Right lobe of liver (tissue), 6 donors: ENCODE results near the gene BCOR. TPM values are rescaled to one million over a fixed set of nuclear protein-coding genes. Genes with fewer than 3 reads are reported as not detected.

Experiments used
- ATAC-seq, 4 donors: fragments of 200-7000 bp; cut with Tn5 transposase; one replicate each; pipeline ENCODE4 v1.9.1; 2020; ENCODE audit warnings: mild to moderate bottlenecking in 4 of 4, moderate library complexity in 4 of 4
- DNase-seq, 3 donors: peaks; one replicate each; pipeline ENCODE4 v3.0.0-alpha.2; 2020
- H3K27ac ChIP-seq, 3 donors: fragments of 200-600 bp; one replicate each; pipeline ENCODE4 v1.8.0; 2022
- H3K27me3 ChIP-seq, 2 donors: fragments of 200-600 bp; one replicate each; pipeline ENCODE4 v1.8.0; 2022
- H3K36me3 ChIP-seq, 4 donors: fragments of 200-600 bp; sonication (generic) in 1 of 4; one replicate each; pipeline versions ENCODE4 v1.5.1 to v1.8.0; 2017 to 2022; ENCODE audit warnings: control low read depth in 1 of 4
- H3K4me1 ChIP-seq, 4 donors: fragments of 200-600 bp; sonication (generic) in 1 of 4; one replicate each; pipeline versions ENCODE4 v1.5.1 to v1.8.0; 2017 to 2022; ENCODE audit warnings: control low read depth in 1 of 4
- H3K4me3 ChIP-seq, 3 donors: fragments of 200-600 bp; one replicate each; pipeline ENCODE4 v1.8.0; 2022
- H3K9me3 ChIP-seq, 4 donors: fragments of 200-600 bp; sonication (generic) in 1 of 4; one replicate each; pipeline versions ENCODE4 v1.5.1 to v1.8.0; 2017 to 2022; ENCODE audit warnings: control low read depth in 1 of 4
- POLR2A ChIP-seq: fragments of 450-650 bp; IDR thresholded peaks from one replicate; pipeline ENCODE4 v1.6.1; 2017; ENCODE audit warnings: antibody characterized with exemption, mild to moderate bottlenecking
- WGBS: methylation state at CpG from one replicate; pipeline ENCODE4 v1.1.6; 2018; ENCODE audit warnings: low coverage, low lambda C conversion rate; ENCODE audit not compliant: insufficient coverage; ENCODE audit errors: missing lambda C conversion rate; 5-methylcytosine and 5-hydroxymethylcytosine counted together
- intact Hi-C, 2 donors: fragments of 100-400 bp; cut with DNase I; formaldehyde crosslinking; loops; one replicate each; pipeline versions ENCODE4 v1.11.2 to v1.14.1; 2022
- total RNA-seq, 6 experiments: library from RNA; depleted of rRNA in 2 of 6; stranded (reverse); fragments of >200 nt in 2 of 6; fragmentation: NEBNext Ultra II Directional in 3 of 6; extraction: Animal tissue kit (Norgen Biotek cat#: 25700) in 3 of 6; gene quantifications; one replicate each; pipeline versions ENCODE4 v1.1.0 to v1.2.4, GENCODE V29; 2016 to 2023
- TF ChIP-seq, protein P1 (sequence below), 4 donors: fragments of 200-600 bp in 3 of 4; fragments of 450-650 bp in 1 of 4; IDR thresholded peaks; one replicate each; pipeline versions ENCODE4 v1.5.1 to v1.8.0; 2016 to 2022; ENCODE audit warnings: antibody characterized with exemption in 4 of 4, mild to moderate bottlenecking in 2 of 4
- donor health status: DM: no; HTN: yes; CAD: no.
- donor health status: DM: no; HTN: no; CAD: no.
- donor health status: DM: no; HTN: no; CAD: no.
- donor health status: DM: no; HTN: yes; CAD: no.
- donor health status: DM: no; HTN: yes; CAD: no.

BCOR gene
- total RNA-seq, 6 experiments from 2014 or later, result 9.4 to 16.6 (median 12.0) TPM

- no peaks in the 10 kb centered on the region for H3K9me3 ChIP-seq
- WGBS, result 58% methylated on average over 4 of the region's 9 CpGs
- H3K36me3 ChIP-seq, result peaks cover 0 to 20% (median 0%) of the 10 kb centered on the region in 4 donors
- TF ChIP-seq POLR2A, result no peak
- H3K4me1 ChIP-seq, result peaks cover 0 to 24% (median 0%) of the 10 kb centered on the region in 4 donors
- ATAC-seq (no peak), DNase-seq (peak in 1 of 3 donors; percentile 15)
- no peak overlapping the region for H3K27ac ChIP-seq
- intact Hi-C loops, result no loop called here
- no peaks in the 10 kb centered on the region for H3K27me3 ChIP-seq
- no peak overlapping the region for H3K4me3 ChIP-seq
These were observed 18.2 kb downstream of the BCOR start for GRCh38 chrX:40079572-40079971.

DNA sequence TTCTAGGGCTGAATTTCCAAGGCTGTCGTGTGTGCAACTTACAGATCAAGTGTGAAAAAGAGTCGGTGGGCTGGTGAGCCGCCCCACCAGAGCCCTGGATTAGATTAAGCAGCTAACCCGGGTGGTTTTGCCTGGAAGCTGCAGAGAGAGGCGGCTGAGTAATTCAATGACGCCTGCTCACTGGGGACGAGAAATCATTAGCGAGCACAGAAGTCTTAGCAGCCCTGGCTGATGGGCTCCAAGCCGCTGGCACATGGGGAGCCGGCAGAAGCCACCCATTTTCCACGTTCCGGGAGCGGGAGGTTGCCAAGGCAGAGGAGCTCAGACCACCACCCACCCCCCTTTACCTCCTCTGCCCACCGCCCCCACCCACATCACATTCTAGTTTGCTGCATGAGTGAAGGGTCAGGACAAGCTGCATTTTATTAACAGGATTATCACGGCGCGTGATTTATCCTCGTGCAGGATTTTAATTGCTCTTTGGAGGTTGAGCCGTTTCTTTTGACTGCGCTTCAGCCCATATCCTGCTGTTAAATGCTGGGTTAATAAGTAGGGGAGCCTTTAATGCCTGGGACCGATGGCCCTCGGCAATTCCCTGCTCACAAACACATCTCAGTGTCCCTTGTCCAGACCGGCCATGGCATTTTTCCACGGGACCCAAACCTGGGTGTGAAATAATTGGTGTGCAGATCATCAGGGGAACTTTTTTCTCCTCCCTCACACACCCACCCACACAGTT is 19.1 kb downstream of the BCOR start:
- H3K27me3 ChIP-seq, result no peaks in the 10 kb centered on the region
- no peak for ATAC-seq
- DNase-seq, result peak in 1 of 3 donors; percentile 31
- H3K4me1 ChIP-seq, result peaks cover 0 to 18% (median 0%) of the 10 kb centered on the region in 4 donors
- WGBS, result 44% methylated on average over 13 of the region's 24 CpGs
- H3K9me3 ChIP-seq, result no peaks in the 10 kb centered on the region
- H3K27ac ChIP-seq, result no peak overlapping the region
- H3K36me3 ChIP-seq, result peaks cover 0 to 29% (median 0%) of the 10 kb centered on the region in 4 donors
- H3K4me3 ChIP-seq, result no peak overlapping the region
- intact Hi-C loops, result no loop called here
- TF ChIP-seq, protein P1, sequence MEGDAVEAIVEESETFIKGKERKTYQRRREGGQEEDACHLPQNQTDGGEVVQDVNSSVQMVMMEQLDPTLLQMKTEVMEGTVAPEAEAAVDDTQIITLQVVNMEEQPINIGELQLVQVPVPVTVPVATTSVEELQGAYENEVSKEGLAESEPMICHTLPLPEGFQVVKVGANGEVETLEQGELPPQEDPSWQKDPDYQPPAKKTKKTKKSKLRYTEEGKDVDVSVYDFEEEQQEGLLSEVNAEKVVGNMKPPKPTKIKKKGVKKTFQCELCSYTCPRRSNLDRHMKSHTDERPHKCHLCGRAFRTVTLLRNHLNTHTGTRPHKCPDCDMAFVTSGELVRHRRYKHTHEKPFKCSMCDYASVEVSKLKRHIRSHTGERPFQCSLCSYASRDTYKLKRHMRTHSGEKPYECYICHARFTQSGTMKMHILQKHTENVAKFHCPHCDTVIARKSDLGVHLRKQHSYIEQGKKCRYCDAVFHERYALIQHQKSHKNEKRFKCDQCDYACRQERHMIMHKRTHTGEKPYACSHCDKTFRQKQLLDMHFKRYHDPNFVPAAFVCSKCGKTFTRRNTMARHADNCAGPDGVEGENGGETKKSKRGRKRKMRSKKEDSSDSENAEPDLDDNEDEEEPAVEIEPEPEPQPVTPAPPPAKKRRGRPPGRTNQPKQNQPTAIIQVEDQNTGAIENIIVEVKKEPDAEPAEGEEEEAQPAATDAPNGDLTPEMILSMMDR (IDR thresholded peaks at IDR 0.05), result no peak
- TF ChIP-seq POLR2A, result no peak

DNA sequence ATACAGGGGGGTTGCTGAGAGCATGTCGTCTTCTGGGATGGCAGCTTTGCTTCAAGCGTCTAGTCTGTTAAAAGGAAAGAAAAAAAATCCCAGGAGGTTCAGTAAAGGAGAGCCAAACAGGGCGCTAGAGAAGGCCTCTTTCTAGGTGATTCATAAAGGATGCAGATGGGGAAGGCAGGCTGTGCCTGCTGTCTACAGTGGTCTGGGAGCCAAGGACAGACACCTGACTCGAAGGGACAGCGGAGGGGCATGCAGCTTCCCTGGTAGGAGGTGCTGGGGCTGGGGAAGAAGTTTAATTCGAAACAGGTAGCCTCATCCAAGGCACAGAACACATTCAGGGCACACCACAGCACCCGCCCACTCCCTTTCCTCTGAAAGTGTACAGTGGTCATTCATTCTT is 19.9 kb downstream of the BCOR start:
- H3K9me3 ChIP-seq, result no peaks in the 10 kb centered on the region
- H3K4me3 ChIP-seq, result no peak overlapping the region
- DNase-seq, result peak in 1 of 3 donors; percentile 15
- TF ChIP-seq, protein P1 (IDR thresholded peaks at IDR 0.05), result no peak
- TF ChIP-seq POLR2A, result no peak
- H3K36me3 ChIP-seq, result peaks cover 0 to 37% (median 0%) of the 10 kb centered on the region in 4 donors
- H3K27me3 ChIP-seq, result no peaks in the 10 kb centered on the region
- WGBS, result 34% methylated on average over 5 of the region's 7 CpGs
- intact Hi-C loops, result no loop called here
- no peak for ATAC-seq
- peaks cover 0 to 14% (median 0%) of the 10 kb centered on the region in 4 donors for H3K4me1 ChIP-seq
- no peak overlapping the region for H3K27ac ChIP-seq

DNA sequence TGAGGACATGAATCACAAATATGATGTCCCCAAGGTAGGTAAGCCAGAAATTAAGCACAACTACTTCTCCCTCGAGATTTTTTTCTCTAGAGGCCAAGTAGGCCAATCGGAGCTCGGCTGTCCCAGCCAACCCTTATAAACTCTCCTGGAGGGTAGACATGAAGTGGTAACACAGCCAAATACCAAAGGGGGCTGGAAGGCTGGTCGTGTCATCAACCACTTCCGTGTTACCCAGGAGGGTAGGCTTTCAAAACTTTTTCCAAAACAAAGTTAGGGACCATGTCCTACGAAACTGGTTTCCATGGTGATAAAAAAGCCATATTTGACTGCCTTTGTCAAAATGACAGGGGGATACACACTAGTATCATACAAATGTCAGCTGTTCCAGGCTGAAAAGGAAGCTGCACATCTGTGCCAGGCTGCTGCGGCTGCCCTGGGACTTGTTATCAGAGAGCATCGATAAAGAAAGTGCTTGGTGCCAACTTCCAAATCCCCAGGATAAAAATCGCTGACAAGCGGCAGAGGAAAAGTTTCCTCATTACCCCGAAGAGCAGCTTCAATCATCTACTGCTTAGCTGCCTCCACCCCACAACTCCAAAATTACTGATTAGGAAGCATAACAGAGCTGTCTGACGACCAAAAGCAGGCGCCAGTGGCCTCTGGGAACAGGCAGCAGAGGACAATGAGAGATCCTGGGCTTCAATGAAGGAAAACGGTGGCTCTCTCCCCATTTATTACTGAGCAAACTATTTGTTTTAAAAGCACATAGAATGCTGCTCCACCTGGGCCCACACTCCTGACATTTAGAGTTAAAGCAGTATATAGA is 20.8 kb downstream of the BCOR start:
- Histone ChIP-seq H3K9me3 (no peaks in the 10 kb centered on the region), H3K4me1 (peaks cover 0 to 6% (median 0%) of the 10 kb centered on the region in 4 donors), H3K27ac (no peak overlapping the region), H3K36me3 (peaks cover 0 to 45% (median 0%) of the 10 kb centered on the region in 4 donors), H3K27me3 (no peaks in the 10 kb centered on the region), H3K4me3 (no peak overlapping the region)
- intact Hi-C loops, result no loop called here
- TF ChIP-seq POLR2A, result no peak
- TF ChIP-seq, protein P1 (IDR thresholded peaks at IDR 0.05), result no peak
- WGBS, result 46% methylated on average over 13 of the region's 14 CpGs
- no peak for ATAC-seq
- DNase-seq, result peak in 1 of 3 donors; percentile 18

- WGBS, result 35% methylated on average over 3 of the region's 14 CpGs
- TF ChIP-seq POLR2A, result no peak
- TF ChIP-seq, protein P1 (IDR thresholded peaks at IDR 0.05), result no peak
These were observed 22.8 kb downstream of the BCOR start for GRCh38 chrX:40074959-40075332.

More at GRCh38 chrX:40074959-40075332, 22.8 kb downstream of the BCOR start:
- peaks cover 0 to 56% (median 0%) of the 10 kb centered on the region in 4 donors for H3K36me3 ChIP-seq
- no peak overlapping the region for H3K4me3 ChIP-seq
- no peak overlapping the region for H3K27ac ChIP-seq
- no peaks in the 10 kb centered on the region for H3K9me3 ChIP-seq
- intact Hi-C loops, result no loop called here
- DNase-seq (no peak), ATAC-seq (no peak)
- H3K27me3 ChIP-seq, result no peaks in the 10 kb centered on the region
- peaks cover 0 to 5% (median 0%) of the 10 kb centered on the region in 4 donors for H3K4me1 ChIP-seq
